ENCODE measurements around the gene OFD1.
"Not testable (repeated sequence)": the region's sequence is repeated elsewhere in the genome, so short reads cannot be mapped to it uniquely, and the experiment has no call there.

The OFD1 gene

DNA sequence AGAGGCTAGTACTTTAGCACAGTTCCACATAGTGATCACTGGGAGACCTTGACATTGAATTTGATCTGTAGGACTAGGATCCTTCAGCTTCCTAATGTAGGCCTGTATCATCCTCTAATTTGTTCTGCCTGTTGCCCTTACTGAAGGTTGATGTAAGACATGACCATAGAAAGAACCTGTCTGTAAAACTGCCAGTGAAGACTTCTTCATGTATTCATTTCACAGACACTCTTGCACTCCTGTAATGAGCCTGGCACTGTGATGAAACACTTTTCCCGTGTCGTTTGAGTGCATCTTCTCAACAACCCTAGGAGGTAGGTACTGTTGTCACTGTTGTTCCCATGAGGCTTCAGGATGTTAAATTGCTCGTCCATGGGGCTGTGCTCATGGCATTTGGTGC lies 31.0 kb upstream of the OFD1 start:
- no peak for DNase-seq

DNA sequence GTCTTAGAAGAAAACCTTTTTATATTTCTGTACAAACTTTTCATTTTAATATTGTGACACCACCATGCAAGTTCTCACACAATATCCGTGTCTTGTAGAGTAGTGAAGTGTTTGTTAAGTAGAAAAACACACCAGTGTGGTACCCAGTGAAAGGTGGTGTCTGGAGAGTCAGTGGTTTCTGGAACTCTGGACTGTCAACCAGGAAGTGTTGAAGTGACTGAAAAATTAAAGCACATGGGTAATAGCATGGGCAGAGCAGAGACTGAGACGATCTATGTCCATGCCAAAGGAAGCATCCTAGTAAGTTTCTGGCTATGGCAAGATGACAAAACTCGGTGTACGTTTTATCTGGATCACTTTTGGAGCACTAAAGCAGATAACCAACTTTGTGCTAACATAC lies 23.4 kb upstream of the OFD1 start:
- no peak for DNase-seq

DNA sequence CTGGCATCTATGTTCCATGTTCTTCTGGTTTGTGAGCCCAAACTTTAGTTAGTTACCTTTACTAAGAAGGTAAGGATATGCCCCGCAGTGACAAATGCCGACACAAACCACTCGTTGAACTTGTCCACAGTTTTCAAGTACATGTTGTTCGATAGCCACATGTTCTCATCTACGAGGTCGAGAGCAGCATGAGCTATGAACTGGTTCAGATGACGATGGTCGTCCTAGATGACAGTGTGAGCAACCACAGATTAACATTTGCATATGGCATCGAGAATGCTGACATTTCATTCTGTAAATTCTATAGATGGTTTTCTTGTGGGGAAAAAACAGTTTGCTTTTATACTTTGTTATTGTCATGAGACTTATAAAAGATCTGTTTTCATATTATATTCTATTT lies 18.1 kb upstream of the OFD1 start:
- DNase-seq: no peak

DNA sequence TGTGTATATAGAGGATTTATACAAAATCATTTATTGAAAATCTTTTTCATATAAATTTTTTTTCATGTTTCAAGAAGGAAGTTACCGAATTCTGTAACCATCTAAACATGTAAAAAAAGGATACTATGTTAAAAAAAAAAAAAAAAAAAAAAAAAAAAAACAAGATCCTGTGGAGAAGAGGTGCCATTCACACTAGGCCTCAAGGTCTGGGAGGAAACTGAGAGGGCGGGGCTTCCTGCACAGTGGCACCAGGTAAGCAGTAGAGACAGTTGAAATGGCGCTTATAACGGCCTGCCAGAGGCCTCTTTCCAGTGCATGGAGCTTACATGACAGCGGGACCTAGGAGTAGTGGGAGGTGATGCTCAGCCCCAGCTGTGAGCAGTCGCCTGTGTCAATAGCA lies 17.6 kb upstream of the OFD1 start:
- peak; percentile 15 for DNase-seq

DNA sequence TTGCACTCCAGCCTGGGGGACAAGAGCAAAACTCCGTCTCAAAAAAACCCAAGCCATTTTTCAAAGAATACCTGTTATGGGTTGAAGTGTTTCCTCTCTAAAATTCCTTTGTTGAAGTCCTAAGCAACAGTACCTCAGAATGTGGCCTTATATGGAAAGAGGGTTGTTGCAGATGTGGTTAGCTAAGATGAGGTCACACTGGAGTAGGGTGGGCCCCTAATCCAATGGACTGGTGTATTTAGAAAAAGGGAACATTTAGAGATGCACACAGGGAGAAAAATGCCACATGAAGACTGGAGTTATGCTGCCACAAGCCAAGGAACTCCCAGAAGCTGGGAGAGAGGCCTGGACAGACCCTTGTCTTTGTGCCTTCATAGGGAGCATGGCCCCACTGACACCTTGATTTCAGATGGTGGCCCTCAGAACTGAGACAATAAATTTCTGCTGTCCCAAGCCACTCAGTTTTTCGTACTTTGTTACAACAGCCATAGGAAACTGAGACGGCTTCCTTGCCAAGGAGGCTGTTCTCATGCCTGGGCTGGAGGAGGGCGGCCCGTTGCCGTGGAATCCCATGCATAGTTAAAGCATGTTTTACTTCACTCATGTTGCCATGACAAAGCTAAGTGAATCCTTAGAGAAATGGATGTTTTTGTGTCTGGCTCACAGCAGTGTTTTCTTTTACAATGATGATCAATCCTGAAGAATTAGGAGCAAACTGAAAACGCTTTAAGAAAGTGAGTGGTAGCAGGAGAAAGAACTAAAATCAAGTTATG lies 16.7 kb upstream of the OFD1 start:
- no peak for DNase-seq

DNA sequence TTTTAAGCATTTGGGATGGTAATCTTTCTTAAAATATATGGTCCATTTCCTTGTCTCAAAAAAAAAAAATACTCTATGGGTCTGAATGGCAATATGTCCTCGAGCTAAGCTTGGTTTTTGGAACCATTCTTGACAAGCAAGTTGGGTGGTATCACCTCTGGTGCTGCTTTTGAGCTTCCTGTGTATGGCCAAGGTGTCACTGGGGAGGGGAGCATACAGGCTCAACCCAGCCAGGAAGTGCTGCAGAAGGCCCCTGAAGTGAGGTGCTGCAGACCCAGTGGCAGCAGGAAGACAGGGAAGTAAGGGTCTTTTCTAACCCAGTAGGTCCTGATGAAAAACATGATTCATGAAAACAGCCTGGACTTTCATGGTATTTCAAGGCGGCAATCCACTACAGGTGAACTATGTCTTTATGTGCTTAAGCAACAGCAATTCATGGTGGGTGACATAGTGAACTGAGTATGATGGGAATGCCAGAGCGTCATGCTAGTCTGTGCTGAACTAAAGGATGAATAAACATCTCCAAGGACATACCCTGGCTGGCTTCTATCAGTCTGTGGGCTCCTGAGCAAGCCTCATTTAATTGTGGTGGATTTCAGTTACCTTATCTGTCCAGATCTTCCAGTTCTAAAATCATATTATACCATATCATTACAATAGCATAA lies 15.2 kb upstream of the OFD1 start:
- no peak for DNase-seq

DNA sequence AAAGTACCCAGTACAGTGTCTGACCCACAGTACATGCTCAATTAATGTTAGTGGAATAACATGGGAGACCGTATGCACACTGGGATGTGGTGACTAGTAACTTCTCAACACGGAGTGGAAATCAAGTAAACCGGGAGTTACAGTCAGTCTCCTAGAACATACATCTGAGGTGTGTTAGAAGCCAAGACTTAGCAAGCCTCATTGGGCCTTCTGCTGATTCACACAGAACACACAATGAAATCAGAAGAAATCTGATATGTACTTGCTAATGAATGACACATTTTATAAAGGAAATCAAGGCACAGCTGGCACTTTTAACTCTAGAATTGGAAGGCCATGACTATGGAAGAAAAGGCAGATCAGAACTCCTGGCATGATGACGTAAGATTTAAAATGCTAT lies 13.2 kb upstream of the OFD1 start:
- DNase-seq: no peak

DNA sequence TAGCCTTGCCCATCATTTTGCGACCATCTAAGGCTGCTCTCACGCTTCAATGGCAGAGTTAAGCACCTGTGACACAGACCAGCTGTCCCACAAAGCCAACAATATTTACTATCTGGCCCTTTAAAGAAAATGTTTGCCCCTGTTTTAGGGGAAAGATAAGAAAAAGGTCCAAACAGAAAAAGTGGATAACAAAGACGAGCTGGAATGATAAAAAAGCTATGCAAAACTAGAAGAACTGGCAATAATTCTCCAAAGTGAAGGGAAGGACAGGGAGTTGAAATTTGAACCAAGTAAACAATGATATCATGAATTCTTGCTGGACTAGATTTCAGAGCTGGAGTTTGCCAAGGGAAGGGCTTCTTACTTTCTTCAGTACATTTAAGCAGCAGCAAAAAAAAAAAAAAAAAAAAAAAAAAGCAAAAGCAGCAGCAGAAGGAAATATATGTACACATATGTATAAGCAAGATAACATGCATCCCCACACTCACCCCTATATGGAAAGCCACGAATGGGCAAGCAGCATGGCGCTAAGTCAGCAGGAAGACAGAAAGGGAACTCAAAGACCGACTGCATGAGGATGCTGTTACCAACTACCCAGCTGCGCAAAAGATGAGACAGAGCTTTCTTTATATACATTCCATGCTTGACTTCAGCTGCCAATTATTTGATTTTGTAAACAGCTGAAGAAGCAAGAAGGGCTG lies 12.6 kb upstream of the OFD1 start:
- no peak for DNase-seq

DNA sequence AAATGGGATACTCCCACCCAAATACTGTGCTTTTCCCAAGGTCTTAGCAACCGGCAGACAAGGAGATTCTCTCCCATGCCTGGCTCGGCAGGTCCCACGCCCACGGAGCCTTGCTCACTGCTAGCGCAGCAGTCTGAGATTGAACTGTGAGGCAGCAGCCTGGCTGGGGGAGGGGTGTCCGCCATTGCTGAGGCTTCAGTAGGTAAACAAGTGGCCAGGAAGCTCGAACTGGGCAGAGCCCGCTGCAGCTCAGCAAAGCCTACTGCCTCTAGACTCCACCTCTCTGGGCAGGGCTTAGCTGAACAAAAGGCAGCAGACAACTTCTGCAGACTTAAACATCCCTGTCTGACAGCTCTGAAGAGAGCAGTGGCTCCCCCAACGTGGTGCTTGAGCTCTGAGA lies 9.7 kb upstream of the OFD1 start:
- DNase-seq: peak; percentile 38

DNA sequence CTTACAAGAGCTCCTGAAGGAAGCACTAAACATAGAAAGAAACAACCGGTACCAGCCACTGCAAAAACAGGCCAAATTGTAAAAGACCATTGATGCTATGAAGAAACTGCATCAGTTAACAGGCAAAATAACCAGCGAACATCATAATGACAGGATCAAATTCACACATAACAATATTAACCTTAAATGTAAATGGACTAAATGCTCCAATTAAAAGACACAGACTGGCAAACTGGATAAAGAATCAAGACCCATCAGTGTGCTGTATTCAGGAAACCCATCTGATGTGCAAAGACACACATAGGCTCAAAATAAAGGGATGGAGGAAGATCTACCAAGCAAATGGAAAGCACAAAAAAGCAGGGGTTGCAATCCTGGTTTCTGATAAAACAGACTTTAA lies 8.0 kb upstream of the OFD1 start:
- DNase-seq: not testable (repeated sequence)

DNA sequence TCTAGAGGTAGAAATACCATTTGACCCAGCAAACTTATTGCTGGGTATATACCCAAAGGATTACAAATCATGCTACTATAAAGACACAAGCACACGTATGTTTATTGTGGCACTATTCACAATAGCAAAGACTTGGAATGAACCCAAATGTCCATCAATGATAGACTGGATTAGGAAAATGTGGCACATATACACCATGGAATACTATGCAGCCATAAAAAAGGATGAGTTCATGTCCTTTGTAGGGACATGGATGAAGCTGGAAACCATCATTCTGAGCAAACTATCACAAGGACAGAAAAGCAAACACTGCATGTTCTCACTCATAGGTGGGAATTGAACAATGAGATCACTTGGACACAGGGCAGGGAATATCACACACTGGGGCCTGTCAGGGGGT lies 4.0 kb upstream of the OFD1 start:
- not testable (repeated sequence) for DNase-seq

DNA sequence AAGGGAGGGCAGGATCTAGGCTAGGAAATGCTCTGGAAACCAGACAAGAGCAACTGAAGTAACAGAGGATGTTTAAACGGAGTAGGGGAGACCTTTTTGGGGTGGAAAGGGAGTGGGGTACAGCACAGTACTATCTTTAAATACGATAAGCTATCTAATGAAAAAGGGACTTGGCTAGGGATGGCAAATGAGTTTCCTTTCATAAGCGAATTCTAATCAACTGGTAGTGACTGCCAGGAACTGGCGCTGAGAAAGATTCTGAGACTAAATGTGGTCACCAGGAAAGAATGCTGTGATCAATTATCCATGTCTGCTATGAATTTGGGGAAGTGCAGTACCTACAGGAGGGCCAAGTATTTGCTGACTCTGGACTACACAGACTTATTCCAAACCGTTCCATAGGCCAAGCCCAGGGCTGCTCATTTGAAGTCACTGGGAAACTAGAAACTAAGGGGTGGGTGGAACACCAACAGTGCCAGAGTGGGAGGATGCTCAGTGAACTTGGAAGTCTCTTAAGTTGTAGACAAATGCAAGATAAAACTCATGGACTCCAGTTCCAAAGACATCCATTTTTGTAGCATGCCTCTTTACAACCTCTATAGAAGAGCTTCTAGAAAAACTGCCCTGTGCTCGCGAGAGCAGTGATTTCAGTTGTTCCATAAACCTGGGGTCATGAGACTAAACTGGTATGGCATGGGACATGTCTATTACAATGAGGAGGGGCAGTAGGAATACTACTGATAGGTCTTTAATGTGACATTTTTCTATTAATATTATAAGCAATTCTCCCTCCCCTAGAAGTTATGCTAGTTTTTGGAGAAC lies 2.1 kb upstream of the OFD1 start:
- no peak for DNase-seq

DNA sequence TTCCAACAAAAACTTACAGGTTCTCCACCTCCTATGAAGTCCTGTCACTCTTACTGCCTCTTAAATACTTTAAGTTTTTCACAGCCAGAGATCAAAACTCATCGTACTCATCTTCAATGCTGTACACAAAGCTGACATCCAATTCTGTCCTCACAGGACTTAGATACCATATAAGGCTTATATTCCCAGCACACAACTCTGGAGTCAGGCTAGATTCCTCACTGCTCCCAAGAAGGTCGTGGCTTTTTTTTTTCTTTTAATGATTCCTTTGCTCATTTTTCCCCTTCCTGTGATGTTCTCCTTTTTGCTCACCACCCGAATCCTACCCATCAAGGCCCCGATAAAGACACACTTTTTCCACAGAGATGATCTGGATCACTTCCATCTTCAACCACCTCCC lies 1.0 kb upstream of the OFD1 start:
- no peak for DNase-seq

DNA sequence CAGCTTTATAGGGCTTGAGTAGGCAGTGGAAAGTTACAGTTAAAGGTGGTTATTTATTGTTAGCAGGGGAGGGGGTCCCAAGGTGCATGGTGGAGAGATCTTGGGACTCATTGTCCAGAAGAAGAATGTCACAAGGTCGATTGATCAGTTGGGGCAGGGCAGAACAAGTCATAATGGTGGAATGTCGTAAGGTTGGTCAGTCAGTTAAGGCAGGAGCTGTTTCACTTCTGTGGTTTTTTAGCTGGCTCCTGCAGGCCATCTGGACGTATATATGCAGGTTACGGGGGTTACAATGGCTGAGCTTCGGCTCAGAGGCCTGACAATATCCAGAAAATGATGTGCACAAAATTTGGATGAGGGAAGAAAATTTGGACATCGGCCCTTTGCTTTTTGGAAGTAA lies 7.1 kb downstream of the OFD1 start:
- DNase-seq: no peak

DNA sequence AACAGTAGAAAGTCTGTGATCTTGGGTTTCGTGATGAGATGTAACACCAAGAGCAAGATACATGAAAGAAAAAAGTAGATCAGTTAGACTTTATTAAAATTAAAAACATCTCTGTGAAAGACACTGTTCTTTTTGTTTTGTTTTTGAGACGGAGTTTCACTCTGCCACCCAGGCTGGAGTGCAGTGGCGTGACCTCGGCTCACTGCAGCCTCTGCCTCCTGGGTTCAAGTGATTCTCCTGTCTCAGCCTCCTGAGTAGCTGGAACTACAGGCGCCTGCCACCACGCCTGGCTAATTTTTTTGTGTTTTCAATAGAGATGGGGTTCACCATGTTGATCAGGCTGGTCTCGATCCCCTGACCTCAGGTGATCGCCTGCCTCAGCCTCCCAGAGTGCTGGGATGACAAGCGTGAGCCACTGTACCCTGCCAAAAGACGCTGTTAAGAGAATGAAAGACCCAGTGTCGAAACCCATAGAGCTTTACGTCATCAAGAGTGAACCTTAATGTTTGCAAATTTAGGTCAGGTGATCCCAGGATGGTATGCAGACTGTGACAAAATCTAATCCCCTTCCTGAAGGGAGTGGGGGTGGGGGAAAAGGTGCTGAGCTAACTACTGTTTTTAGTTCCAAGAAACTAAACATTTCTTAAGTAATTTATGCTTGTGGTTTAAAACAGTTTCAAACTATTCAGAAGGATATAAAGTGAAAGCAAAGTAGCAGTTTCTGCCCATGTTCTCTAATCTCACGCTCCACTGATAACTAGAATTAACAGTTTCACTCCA lies 8.0 kb downstream of the OFD1 start:
- peak; percentile 61 for DNase-seq

DNA sequence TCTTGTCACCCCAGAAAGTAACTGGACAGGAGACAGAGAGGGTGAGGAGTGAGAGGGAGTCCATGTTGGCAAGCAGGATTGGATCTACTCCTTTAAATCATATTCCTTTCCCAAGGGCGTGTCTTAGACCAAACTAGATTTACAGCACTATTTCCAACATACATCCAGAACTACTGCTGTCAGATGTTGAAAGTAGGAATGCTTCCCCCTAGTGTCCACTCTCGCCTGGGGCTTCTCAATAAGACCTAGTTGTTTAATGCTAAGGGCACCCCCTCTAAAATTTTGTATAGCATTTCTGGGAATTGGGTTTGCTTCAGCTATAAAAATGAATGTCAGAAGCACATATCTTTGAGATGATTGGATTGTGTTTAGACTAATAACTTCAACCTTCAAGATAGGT lies 13.3 kb downstream of the OFD1 start:
- DNase-seq: peak; percentile 24

DNA sequence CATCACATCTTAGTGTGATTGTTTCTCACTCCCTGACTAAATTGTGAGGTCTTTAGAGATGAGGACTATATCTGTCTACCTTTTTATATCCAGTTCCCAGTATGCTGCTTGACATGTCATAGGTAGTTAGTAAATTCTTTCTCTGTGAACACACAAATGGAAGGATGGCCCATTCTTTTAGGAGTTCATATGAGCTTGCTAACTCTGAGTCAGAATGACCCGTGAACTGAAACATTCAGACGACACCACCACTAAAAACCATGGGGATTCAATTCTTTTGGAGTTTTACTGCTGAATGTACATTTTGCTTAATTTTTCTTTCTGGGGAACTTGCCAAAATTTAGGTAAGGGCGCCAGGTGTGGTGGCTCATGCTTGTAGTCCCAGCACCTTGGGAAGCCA lies 13.9 kb downstream of the OFD1 start:
- no peak for DNase-seq

DNA sequence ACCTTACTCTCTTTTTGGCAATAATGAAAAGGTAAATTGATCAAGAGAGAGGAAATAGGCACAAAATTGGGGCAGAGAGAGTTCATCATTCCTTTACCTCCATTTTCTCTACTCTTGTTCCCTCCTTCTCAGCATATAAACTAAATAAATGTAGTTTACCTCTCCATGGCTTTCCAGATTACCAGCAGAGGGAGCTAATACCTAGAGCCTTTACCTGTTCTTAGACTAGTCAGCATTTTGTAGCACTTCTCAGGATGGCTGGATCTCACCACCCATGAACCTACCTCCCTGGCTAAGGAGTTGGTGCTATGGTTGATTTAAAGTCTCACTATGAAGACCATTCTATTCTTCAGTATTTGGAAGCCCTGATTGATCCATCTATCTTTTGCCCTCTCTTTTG lies 15.7 kb downstream of the OFD1 start:
- peak; percentile 8 for DNase-seq

DNA sequence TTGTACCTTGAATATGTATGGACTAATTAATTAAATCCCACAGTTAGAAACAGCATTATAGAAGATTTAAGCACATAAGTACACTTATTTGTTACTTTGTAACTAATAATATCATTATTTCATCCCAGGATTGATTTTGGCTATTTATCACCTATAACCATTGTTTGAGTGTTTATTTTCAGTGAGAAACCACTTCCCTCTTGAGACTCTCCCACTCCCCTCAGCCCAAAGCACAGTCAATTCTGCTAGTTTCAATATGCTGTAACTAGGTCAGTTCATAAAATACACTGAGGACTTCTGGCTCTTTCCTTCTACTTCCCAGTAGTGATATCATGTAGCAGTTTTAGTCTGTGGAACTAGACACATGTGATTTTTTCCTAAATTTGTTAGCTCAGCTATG lies 16.3 kb downstream of the OFD1 start:
- no peak for DNase-seq

DNA sequence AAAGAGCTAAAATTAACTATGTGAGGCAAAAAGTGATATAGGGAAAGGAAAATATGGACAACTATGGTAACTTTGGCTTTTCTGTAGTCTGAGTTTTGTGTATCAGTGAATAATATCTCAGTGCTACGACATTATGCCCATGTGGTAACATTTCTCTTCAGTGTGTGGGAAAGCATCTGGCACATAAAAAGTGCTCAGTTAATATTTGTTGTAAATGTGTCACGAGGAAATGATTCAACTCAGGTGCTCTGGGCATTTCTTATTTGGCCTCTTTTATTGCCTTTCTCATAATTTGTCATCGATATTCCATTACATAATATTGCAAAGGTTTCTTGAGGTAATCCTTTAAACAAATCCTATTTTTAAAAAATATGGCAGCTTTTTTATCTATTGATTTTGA lies 17.6 kb downstream of the OFD1 start:
- DNase-seq: no peak

DNA sequence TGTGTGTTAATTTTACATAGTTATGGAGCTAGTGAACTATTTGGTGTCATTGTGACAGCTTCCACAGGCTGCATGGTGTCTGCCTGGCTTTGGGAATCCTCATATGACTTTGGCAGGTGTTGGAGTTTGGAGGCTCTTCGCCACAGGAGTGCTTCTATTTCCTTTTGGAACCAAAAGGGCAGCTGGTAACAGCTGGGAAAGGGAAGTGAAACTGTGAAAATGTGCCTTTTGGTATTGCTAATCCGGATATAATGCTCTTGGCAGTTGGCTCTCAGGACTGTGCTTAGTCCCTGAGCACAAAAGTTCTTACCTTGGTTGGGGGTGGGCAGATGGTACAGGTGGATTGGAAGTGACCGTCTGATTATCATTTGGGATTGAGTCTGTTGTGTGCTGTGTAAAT lies 18.1 kb downstream of the OFD1 start:
- no peak for DNase-seq

DNA sequence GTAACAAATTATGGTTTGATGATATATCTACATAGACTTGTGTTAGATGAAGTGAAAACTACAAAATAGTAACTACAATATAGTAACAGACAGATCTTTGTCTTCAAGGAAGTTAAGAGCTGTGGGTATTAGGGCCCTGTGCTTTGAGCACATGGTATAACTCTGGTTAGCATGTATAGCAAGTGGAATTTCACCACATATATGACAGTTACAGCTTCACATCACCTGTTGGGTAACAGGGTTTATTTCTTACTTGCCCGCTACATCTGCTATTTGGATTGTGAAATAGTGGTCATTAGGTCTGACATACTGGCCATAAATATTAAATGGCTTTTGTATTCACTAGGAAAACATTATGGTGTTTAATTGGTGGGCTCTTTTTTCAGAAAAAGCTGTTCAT lies 20.2 kb downstream of the OFD1 start:
- no peak for DNase-seq

DNA sequence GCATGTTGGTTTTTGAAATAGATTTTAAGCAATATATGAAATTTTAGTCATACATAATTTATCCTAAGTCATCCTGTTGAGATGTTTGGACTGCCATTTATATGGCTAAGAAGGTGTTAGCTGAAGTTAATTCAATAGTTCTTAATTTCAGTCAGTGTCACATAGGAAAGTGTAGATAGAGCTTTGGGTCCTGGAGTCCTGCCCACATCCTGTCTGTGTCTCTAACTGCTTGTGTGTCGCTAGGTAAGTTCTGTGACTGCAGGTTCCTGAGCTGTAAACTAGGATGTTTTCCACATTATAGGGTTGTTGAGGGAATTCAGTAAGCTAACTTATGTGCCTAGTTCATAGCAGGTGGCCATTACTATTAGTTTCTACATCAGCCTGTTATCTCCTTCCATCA lies 20.7 kb downstream of the OFD1 start:
- DNase-seq: no peak
